Progenitor cell of endocrine pancreas (in vitro differentiated cells): ENCODE measurements around the gene RNASE13. TPM values are rescaled to one million over a fixed set of nuclear protein-coding genes. Genes with fewer than 3 reads are reported as not detected.

Source experiments
- DNase-seq: peaks from one replicate; pipeline ENCODE4 v3.0.0; 2021; ENCODE audit warnings: low spot score; ENCODE audit not compliant: unreplicated experiment
- H3K27ac Mint-ChIP-seq: 2 replicates; pipeline ENCODE4 v1.8.0; 2021; ENCODE audit warnings: mild to moderate bottlenecking, moderate library complexity, mixed read lengths
- H3K27me3 Mint-ChIP-seq: 2 replicates; pipeline ENCODE4 v1.8.0; 2021; ENCODE audit warnings: mixed read lengths
- H3K36me3 Mint-ChIP-seq: 2 replicates; pipeline ENCODE4 v1.8.0; 2022; ENCODE audit warnings: mixed read lengths; ENCODE audit not compliant: insufficient read depth
- H3K4me1 Mint-ChIP-seq: 2 replicates; pipeline ENCODE4 v1.8.0; 2021; ENCODE audit warnings: low read depth, mixed read lengths
- H3K4me3 Mint-ChIP-seq: 2 replicates; pipeline ENCODE4 v1.8.0; 2021; ENCODE audit warnings: low read depth, mild to moderate bottlenecking, moderate library complexity, mixed read lengths
- H3K9me3 Mint-ChIP-seq: 2 replicates; pipeline ENCODE4 v1.8.0; 2021; ENCODE audit warnings: low read depth, mixed read lengths
- total RNA-seq: library from RNA; stranded (reverse); gene quantifications from 2 replicates; pipeline ENCODE4 v1.2.1, GENCODE V29; 2021
- TF ChIP-seq, protein P1 (sequence below): fragments of 200-600 bp; sonication (generic); IDR thresholded peaks from one replicate; pipeline ENCODE4 v1.5.0; 2021; ENCODE audit warnings: antibody characterized with exemption, mild to moderate bottlenecking; ENCODE audit not compliant: unreplicated experiment

The RNASE13 gene
- total RNA-seq, 1 donor from 2014 or later = not detected

DNA sequence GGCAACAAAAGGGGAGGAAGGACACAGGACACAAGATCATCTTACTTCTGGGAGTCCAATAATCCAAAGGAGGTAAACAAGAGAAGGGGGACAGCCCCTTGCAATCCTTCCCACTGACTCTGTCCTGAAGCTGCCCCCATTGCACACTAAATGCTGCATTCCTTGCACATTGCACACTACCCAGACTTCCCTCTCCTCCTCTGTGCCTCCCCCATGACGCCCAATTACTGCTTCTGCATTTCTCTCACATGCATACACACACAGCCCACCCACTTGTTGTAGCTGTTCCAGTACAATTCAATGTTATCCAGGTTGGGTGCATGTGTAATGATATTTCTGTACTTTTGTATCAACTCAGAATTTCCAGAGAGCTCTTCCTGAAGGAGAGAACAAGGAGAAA lies 15.2 kb downstream of the RNASE13 start:
- Mint-ChIP-seq H3K4me1 (peaks cover 16% of the 10 kb centered on the region), H3K27ac (no peak overlapping the region), H3K27me3 (peaks cover 9% of the 10 kb centered on the region), H3K36me3 (peaks cover 7% of the 10 kb centered on the region), H3K9me3 (no peaks in the 10 kb centered on the region), H3K4me3 (no peak overlapping the region)
- TF ChIP-seq, protein P1, sequence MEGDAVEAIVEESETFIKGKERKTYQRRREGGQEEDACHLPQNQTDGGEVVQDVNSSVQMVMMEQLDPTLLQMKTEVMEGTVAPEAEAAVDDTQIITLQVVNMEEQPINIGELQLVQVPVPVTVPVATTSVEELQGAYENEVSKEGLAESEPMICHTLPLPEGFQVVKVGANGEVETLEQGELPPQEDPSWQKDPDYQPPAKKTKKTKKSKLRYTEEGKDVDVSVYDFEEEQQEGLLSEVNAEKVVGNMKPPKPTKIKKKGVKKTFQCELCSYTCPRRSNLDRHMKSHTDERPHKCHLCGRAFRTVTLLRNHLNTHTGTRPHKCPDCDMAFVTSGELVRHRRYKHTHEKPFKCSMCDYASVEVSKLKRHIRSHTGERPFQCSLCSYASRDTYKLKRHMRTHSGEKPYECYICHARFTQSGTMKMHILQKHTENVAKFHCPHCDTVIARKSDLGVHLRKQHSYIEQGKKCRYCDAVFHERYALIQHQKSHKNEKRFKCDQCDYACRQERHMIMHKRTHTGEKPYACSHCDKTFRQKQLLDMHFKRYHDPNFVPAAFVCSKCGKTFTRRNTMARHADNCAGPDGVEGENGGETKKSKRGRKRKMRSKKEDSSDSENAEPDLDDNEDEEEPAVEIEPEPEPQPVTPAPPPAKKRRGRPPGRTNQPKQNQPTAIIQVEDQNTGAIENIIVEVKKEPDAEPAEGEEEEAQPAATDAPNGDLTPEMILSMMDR = no peak
- no peak for DNase-seq

DNA sequence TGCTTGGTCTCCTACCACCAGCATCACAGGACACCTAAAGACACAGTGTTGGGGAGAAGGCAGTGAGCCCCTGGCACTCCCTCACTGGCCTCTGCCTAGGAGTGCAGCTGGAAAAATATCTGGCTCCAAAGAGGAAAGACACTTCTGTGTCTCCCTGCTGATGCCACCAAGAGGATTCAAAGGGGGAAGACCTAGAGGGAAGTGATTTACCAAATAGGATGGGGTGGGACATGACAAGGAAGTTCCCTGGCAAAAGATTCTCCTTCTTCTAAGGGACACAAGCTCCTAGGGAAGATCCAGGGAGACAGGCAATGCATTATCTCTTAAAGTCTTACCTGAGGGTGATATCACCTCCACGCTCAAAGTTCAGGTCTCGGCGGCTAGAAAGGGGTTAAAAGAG lies 15.8 kb downstream of the RNASE13 start:
- H3K4me3 Mint-ChIP-seq = no peak overlapping the region

DNA sequence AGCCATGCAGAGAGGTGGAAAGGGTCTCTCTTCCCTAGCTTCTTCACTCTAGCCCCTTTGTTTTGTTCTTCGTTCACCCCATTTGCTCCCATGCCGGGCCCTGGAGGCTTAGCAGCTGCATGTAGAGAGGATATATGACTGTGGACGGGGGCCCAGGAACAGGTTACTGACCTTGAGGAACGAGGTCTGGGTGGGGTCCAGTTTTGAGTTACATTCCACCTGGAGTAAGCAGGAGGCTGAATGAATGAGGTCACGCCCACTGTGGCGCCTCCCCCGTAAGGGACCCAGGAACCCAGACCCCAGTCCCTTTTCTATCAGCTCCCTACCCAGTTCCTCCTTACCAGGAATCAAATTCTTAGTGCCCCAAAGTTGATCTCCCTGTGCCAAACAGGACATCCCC lies 16.3 kb downstream of the RNASE13 start:
- Mint-ChIP-seq H3K4me1 (peaks cover 6% of the 10 kb centered on the region), H3K36me3 (peaks cover 7% of the 10 kb centered on the region), H3K27me3 (peaks cover 9% of the 10 kb centered on the region), H3K9me3 (no peaks in the 10 kb centered on the region), H3K4me3 (no peak overlapping the region), H3K27ac (no peak overlapping the region)
- no peak for DNase-seq
- TF ChIP-seq, protein P1 = no peak

More for the DNA sequence above, 15.8 kb downstream of the RNASE13 start:
- TF ChIP-seq, protein P1 = no peak
- Mint-ChIP-seq H3K9me3 (no peaks in the 10 kb centered on the region), H3K36me3 (peaks cover 7% of the 10 kb centered on the region), H3K4me1 (peaks cover 10% of the 10 kb centered on the region), H3K27ac (no peak overlapping the region), H3K27me3 (peaks cover 9% of the 10 kb centered on the region)
- DNase-seq = no peak

DNA sequence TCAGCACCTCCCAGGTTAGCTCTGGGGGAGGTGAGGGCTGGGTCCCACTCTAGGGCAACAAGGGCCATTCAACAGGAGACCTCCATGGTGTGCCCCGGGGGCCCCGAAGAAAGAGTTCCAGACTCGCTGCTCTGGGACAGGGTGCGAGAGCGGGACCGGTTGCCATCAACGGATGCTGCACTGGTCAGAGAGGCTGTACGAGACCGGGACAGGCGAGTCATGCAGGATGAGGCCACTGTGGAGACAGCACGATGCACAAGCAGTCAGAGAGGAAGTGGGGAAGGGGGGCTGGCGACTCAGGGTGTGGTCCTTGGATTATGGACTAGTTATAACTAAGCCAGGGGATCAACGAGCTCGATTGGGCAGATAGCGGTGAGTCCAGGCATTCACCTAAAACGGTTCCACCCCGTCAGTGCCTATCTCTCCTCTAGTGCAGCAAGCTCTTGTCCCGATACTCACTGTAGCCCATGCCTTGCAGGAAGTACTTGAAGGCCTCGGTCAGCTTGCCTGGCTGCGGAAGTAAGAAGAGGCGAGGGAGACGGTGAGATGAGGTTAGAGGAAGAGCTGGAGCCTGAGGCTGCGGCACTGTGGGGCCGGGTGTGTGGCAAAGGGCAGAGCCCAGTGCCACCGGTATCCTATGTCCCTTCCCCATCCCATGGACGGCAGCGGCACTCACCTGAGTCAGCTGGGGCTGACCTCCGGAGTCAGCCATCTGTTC lies 16.9 kb downstream of the RNASE13 start:
- no peak overlapping the region for H3K4me3 Mint-ChIP-seq
- H3K27ac Mint-ChIP-seq = no peak overlapping the region
- TF ChIP-seq, protein P1 = no peak
- peaks cover 4% of the 10 kb centered on the region for H3K4me1 Mint-ChIP-seq
- peaks cover 5% of the 10 kb centered on the region for H3K27me3 Mint-ChIP-seq
- H3K9me3 Mint-ChIP-seq = no peaks in the 10 kb centered on the region
- no peak for DNase-seq
- peaks cover 7% of the 10 kb centered on the region for H3K36me3 Mint-ChIP-seq

DNA sequence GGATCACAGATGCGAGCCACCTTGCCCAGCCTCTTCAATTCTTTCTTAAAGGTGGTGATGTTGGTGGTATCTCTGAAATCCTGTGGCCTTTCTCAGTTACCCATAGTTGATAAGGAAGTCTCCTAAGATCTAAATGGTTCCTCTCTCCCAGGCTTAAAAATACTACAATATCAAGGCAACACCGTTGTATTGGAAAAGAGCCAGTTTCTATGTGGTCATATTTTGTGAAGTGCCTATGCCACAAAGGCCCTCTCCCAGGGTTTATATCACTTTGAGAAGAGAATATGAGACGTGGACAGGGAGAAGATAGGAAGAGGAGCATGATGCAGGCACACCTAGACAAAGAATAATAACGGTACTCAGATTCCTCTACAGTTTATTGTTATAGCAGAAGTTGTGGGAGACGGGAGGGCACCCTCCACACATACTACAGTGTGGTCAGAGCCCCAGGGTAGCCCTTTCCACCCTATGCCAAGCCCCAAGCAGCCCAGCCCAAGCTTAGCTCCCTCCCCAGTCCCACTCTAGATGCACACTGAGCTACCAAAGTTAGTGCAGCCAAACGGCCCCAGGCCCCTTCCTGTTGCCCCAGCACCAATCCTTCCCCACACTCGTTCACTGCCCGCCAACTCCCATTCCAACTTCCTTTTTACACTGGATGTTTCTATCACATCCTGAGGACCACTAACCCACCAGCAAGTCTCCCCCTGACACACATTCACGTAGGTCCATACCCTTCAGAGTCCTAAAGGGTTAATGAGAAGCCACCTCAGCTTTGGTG lies 18.0 kb downstream of the RNASE13 start:
- Mint-ChIP-seq H3K36me3 (peaks cover 7% of the 10 kb centered on the region), H3K4me1 (peaks cover 2% of the 10 kb centered on the region), H3K9me3 (no peaks in the 10 kb centered on the region), H3K27ac (no peak overlapping the region), H3K4me3 (no peak overlapping the region), H3K27me3 (no peaks in the 10 kb centered on the region)
- no peak for DNase-seq
- TF ChIP-seq, protein P1 = no peak
